ENCODE data around the gene SSBP2. TPM values are rescaled to one million over a fixed set of nuclear protein-coding genes. Genes with fewer than 3 reads are reported as not detected.

Gene SSBP2
- total RNA-seq, 1 experiment from 2014 or later, result 5.2 TPM

GRCh38 chr5:81762401-81762800 is 11.5 kb upstream of the SSBP2 start (continued):
- no peak for TF ChIP-seq SIN3A (IDR thresholded peaks at IDR 0.05; ENCODE audit: low read depth)
- TF ChIP-seq POLR2A (IDR thresholded peaks at IDR 0.05; ENCODE audit: borderline replicate concordance, extremely low read depth, insufficient read depth, insufficient read length), result no peak

GRCh38 chr5:81761970-81762369 is 11.1 kb upstream of the SSBP2 start:
- Histone ChIP-seq H3K4me3 (replicated peaks in 1 of 2; ENCODE audit: low read depth in 1 of 2, low read length in 2 of 2) (no peak overlapping the region), H3K9ac (ENCODE audit: low read length) (no peak overlapping the region), H2AFZ (ENCODE audit: low read depth, low read length, poor library complexity, severe bottlenecking) (no peak overlapping the region), H4K20me1 (ENCODE audit: insufficient read depth) (no peaks in the 10 kb centered on the region), H3K27ac (ENCODE audit: low read depth, low read length) (no peak overlapping the region), H3K4me2 (ENCODE audit: low read length) (no peak overlapping the region), H3K36me3 (ENCODE audit: control insufficient read depth in 1 of 2, insufficient read depth in 2 of 2, low read length in 2 of 2) (no peaks in the 10 kb centered on the region), H3K4me1 (ENCODE audit: control insufficient read depth in 1 of 2, insufficient read depth in 2 of 2, low read length in 2 of 2) (no peaks in the 10 kb centered on the region), H3K9me2 (ENCODE audit: insufficient read depth) (no peaks in the 10 kb centered on the region), H3K27me3 (ENCODE audit: insufficient read depth, low read length) (no peaks in the 10 kb centered on the region), H3K79me2 (ENCODE audit: insufficient read depth, low read length) (no peaks in the 10 kb centered on the region), H3K9me3 (ENCODE audit: control insufficient read depth in 1 of 2, insufficient read depth in 1 of 2, low read depth in 1 of 2, low read length in 2 of 2) (no peaks in the 10 kb centered on the region)
- RAD21 ChIA-PET (ENCODE audit: low non-redundant PET in 1 of 2, low total read pairs in 2 of 2, uncharacterized antibody in 2 of 2, unreplicated experiment in 2 of 2), result no interaction called here
- no peak for TF ChIP-seq POLR2A (IDR thresholded peaks at IDR 0.05; ENCODE audit: borderline replicate concordance, extremely low read depth, insufficient read depth, insufficient read length)
- TF ChIP-seq EZH2 (IDR thresholded peaks at IDR 0.05), result no peak
- TF ChIP-seq TCF7L2 (IDR thresholded peaks at IDR 0.05; ENCODE audit: borderline replicate concordance, extremely low read depth, insufficient read depth, insufficient read length), result no peak
- no peak for TF ChIP-seq CEBPB (IDR thresholded peaks at IDR 0.05; ENCODE audit: low read depth)
- TF ChIP-seq ZBTB33 (IDR thresholded peaks at IDR 0.05; ENCODE audit: extremely low read depth, insufficient replicate concordance, low read length), result no peak
- TF ChIP-seq ATF3 (IDR thresholded peaks at IDR 0.05), result no peak
- TF ChIP-seq CBX3 (IDR thresholded peaks at IDR 0.05; ENCODE audit: low read depth), result no peak
- POLR2A ChIA-PET, result no interaction called here
- ATAC-seq, result no peak
- no peak for DNase-seq (ENCODE audit: low read depth, low spot score)
- no TSS peak for BruUV-seq (replicated peaks)
- CTCF ChIA-PET, result interaction anchor here (0.6 to 0.9 kb wide), 2 partner anchors 337 to 404 kb away, joined by 3 read pairs; no protein-coding TSS in a partner anchor
- intact Hi-C loops (cut with micrococcal nuclease), result no loop called here

All from HCT116 (cell line).